Superior temporal gyrus (tissue), 1 donor: Measurements from ENCODE around the gene NCKAP5.

Source experiments
- DNase-seq: peaks from one replicate; pipeline ENCODE4 v3.0.0-alpha.2; 2016; ENCODE audit errors: extremely low spot score

Gene NCKAP5

DNA sequence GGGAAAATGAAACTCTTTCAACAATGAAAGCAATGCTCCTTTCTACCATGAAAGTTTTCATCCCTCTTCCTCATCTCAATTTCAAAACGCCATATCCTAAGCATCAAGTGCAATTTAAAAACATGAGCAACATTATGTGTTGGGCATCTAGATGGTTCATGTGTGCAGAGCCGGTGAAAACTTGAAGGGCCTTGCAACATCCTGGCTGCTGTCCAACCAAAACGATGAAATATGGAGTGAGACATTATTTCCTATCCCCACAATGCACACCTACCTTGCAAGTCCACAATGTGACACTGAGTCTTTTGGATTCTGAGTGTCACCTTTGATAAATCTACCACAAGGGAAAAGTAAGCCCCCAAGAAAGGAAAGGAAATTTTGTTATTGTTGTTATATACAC, 110.0 kb downstream of the NCKAP5 start:
- no peak for DNase-seq

- DNase-seq = no peak
These were observed 110.4 kb downstream of the NCKAP5 start for GRCh38 chr2:133457861-133458260.

DNA sequence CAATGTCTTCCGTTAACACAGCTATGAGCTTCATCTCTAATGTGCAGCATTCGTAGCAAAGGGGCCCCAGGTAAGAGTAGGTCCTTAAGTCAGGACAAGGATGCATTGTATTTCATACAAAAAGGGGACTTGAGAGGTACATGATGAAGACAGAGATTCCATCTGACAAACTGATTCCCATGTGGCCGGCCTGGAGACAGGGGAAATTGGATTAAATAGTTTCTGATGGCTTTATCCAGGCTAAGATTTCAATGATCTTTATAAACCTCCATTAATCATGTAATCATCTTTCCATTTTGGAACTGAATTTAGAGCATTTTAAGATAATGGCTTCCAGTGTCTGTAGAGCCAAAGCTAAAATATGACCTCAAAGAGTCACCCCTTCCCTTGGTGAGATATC, 111.3 kb downstream of the NCKAP5 start:
- no peak for DNase-seq

GRCh38 chr2:133456156-133456555, 112.1 kb downstream of the NCKAP5 start:
- no peak for DNase-seq

DNA sequence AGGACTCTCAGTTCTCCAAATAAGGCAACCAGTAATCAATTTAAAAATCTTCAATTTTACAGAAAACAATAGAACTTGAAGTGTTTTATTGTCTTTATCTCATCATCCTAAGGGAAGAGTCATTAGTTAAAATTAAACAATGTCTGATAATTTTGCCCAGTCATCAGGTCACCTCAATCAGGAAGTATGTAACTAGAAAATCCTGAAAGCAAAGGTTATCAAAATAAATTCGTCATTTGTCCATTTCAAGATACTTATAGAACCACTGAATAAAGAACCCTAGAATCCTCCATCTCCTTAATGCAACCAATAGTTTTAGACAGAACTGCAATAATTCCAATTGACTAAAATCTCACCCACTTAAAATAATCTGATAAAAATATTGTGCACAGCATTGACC, 115.2 kb downstream of the NCKAP5 start:
- no peak for DNase-seq

DNA sequence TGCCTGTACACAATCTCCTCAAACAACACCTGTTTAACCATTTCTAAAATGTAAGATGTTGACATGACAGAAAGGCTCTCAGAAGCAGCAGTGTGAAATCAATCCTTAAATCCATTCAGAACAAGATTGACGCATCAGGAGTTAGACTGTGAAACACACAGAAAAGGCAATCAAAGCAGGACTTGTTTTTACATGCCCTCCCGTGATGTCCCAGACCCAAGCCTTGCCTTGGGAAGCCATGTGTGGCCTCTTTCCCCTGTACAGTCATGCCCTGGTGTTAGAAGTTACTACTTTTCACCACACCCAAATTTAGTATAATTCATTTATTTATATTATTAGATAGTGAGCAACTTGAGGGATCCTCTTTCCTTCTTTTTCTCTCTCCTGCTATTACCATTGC, 115.7 kb downstream of the NCKAP5 start:
- DNase-seq = no peak

- no peak for DNase-seq
These were observed 116.1 kb downstream of the NCKAP5 start for GRCh38 chr2:133452146-133452545.

DNA sequence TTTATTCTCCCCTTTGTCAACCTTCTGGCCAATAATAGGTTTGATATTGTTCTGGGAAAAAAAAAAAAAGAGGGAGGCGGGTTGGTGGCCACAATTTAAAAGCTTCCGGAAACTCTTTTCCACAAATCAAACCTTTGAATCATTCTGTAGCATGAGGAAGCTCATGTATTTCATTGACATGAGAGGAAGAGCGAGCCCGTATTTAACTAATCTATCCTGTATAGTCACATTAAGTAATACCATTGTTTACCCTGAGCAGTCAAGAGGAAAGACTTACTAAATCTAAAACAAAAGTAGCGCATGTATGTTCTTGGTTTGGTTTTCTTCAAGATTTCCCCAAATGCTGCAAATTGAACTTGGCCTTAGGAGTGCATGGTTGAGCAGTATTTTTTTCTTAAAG, 120.1 kb downstream of the NCKAP5 start:
- DNase-seq = no peak

GRCh38 chr2:133447303-133447702, 121.0 kb downstream of the NCKAP5 start:
- DNase-seq = no peak

DNA sequence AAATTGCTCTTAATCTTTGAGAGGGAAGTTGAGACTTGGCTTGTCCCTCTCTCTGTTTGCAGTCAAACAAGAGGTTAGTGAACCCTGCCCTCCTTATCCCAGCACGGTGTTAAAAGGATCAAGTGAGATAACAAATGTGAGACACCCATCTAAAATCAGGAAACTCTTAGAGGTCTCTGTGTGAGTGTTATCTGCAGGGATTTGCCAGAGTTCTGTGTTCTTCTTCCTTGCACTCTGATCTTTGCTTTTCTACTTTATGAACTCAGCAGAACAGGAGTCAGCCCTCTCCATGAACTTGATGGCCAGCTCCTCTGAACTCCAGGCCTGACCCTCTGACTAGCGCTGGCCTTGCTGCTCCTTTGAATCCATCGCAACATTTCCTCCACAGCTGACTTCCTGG, 123.8 kb downstream of the NCKAP5 start:
- DNase-seq = no peak

GRCh38 chr2:133442393-133442792, 125.9 kb downstream of the NCKAP5 start:
- DNase-seq = no peak

DNA sequence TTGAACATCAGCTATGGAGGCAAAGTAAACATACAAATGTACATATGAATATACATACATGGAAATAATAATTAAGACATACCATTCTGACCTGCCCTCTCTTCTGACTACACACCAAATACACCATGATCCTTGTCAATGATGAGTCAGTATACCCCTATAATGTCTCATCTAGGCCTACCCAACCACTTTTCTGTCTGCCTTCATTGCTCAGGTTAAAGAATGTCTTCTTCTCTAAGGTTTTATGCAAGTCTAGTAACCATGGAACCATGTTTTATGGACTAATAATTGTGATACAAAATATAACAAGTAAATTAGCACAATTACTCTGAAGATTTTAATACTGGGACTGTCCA, 128.7 kb downstream of the NCKAP5 start:
- no peak for DNase-seq

- no peak for DNase-seq
These were observed 129.3 kb downstream of the NCKAP5 start for GRCh38 chr2:133438848-133439564.

GRCh38 chr2:133438026-133438425, 130.2 kb downstream of the NCKAP5 start:
- no peak for DNase-seq

GRCh38 chr2:133437492-133437891, 130.8 kb downstream of the NCKAP5 start:
- DNase-seq = no peak

DNA sequence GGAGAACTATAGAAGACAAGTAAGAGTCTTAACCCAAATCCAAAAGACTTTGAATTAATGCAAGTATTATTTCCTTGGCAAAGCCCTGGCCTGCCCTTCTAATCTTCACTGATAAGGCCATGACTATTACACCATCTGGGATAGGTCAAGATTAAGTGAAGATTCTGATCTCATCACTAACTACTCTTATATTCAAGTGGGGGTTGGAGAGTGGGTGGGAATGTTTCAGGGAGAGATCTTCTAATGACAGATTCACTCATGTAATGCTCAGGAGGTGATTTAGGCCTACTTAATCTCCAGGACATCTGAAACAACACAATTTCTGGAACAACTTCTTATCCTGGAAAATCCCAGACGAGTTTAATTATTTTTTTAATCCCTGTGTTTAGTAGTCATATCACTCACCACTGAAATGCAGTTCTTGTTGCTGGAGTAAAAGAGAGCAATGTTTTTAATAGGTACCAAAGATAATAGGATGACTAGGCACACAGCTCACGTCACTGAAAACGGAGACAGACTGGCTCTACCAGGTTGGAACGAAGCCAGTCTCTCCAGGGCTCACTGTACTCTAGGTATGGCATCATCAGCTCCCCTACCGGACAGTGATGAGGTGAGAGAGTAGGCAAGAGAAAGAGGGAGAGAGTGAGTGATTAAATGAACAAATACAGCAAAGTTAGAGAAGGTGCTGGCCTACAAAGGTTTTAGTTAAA, 133.1 kb downstream of the NCKAP5 start:
- DNase-seq = no peak

DNA sequence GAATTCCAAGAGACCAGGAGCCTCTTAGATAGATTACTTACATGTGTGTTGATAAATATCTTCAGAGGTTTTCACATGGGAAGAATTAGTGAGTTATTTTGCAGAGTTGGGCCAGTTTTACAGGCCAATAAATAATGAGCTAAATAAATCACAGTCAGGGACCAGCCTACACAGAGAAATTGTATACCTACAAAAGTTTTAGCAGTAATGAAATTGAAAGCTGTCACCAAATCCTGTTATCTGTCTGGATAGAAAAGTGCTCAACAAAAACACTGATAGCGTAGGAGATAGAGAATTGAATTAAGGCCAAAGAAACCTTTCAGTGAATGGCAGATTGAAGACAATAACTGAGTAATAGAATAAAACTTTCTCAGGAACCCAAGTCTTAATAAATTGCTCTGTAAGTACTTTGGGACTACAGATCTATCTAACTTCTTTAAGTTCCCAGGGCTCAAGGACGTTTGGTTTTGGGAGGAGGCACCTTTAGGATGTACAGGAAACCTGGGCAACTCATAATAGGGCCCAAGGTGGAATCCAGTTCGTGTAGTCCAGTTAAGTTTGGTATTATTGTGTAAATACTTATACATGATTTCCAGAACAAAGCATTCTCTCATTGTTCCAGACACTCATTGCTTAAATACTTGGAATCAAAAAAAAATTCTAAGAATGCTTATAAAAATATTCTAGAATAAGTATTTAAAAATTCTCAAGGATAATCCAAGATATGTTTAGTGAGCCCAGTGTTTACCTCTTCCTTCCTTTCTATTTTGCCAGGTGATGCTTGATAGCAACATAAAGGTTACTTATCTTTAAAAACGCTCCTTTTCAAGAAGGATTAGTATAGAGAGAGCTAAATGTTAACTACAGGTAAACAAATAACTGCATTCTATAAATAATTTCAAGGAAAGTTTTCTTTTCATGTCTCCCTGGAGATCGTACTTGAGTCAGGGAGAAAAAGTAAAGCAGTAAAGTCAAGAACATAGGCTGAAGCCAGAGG, 134.5 kb downstream of the NCKAP5 start:
- no peak for DNase-seq

DNA sequence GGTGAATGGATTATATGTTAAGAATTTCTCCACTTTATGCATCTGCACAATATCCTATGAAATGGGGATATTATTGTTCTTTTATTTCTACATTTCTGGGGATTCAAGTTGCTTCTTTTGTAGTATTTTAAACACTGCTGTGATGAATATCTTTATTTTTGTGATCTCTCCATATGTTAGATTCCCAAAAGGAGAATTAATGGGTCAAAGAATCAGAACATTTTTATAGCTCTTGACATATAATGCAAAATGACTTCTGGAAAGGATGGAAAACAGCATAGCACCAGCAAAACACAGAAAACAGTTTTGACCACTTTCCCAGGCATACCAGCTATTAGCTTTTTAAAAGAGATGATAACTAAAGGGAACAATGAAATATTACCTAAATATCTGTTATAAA, 135.5 kb downstream of the NCKAP5 start:
- no peak for DNase-seq

- DNase-seq = no peak
These were observed 137.0 kb downstream of the NCKAP5 start for GRCh38 chr2:133431289-133431688.

GRCh38 chr2:133426791-133427190, 141.5 kb downstream of the NCKAP5 start:
- DNase-seq = no peak

DNA sequence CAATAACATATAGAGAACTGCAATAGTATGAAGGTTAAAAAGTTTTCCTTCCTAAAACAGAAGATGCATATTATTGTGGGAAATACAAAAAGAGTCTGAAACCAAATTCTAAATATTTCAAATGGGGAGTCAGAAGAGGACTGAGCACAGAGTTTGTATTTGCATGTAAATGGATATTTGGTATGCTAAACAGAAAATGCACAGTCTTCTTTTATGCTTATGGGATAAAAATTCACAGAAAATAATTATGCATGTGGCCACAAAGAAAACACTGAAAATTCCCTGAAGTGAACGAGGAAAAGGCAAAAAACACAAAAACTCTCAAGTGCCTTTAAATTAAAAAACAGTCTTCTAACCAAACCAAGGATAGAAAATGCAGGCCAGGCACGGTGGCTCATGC, 142.7 kb downstream of the NCKAP5 start:
- no peak for DNase-seq

GRCh38 chr2:133424876-133425275, 143.4 kb downstream of the NCKAP5 start:
- no peak for DNase-seq
